WI38 (cell line): ENCODE data around the gene GOLPH3.

ENCODE experiments used
- H3K4me3 ChIP-seq: 2 replicates; pipeline ENCODE4 v1.5.1; 2011; ENCODE audit warnings: low read depth, mild to moderate bottlenecking, control low read depth, low read length
- CTCF ChIP-seq: IDR thresholded peaks from 2 replicates; pipeline ENCODE4 v1.5.1; 2012; ENCODE audit warnings: low read depth, mild to moderate bottlenecking, control low read depth, low read length

GOLPH3 gene

GRCh38 chr5:32076699-32077695 lies 97.1 kb downstream of the GOLPH3 start:
- peak; percentile 55 for TF ChIP-seq CTCF
- no peak overlapping the region for H3K4me3 ChIP-seq
